ENCODE data around the gene SLCO2A1. TPM values are rescaled to one million over a fixed set of nuclear protein-coding genes. Genes with fewer than 3 reads are reported as not detected.
A peak's percentile ranks its signal among the peaks of the same experiment; 100 is the strongest.

The SLCO2A1 gene
- total and polyA plus RNA-seq, 2 of the 4 experiments (the other 2 are of a cell fraction): under 0.01 to 1.5 TPM

DNA sequence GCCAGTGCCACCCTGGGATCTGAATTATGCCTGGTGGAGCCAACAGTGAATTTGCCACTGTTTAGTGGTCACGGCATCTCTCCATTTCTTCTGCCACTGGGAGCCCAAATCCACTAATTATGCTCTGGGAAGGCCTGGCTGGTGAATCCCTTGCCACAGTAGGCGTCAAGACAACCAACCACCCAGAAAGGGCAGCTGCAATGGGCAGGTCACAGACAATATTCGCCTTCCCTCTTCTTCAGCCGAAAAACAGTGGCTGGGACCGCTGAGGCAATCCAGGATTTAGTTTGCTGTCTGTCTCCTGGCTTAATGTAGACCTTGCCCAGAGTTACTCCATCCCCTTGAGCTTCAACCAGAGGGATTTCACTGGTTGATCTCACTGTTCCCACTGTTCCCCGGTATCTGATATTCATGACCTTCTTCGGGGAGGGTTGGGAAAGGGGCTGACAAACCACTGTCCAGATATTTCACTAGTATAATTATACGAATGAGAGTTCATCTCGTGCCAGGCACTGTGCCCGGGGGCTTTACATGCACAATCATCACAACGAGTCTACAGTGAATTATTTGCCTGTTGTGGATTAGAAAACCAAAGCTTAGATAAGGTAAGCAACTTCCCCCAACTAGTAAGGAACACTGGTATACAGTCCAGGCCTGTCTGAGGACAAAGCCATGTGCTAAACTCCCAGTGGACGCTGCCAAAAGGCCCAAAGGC, 84.2 kb downstream of the SLCO2A1 start:
- Histone ChIP-seq H3K9me3 (ENCODE audit: control insufficient read depth, insufficient read depth, low read length) (no peaks in the 10 kb centered on the region), H3K4me3 (ENCODE audit: insufficient read depth, low read depth, low read length) (no peak overlapping the region), H4K91ac (ENCODE audit: insufficient read depth, low read depth, low read length) (peak overlapping the region; percentile 8; the same call in 1 of the 2 replicates), H2BK20ac (ENCODE audit: low read depth, low read length) (peak overlapping the region; percentile 83), H2AK5ac (ENCODE audit: low read depth, low read length) (peak overlapping the region; percentile 13; the same call in 1 of the 2 replicates), H3K9ac (ENCODE audit: low read depth, low read length) (no peak overlapping the region), H3K27me3 (ENCODE audit: control insufficient read depth, insufficient read depth, low read length) (no peaks in the 10 kb centered on the region), H3K79me1 (ENCODE audit: low read depth in 1 of 2, low read length in 2 of 2) (no peaks in the 10 kb centered on the region; a peak in 1 of 4 replicates), H3K4me1 (ENCODE audit: control insufficient read depth, insufficient read depth, low read length) (peaks cover 21% of the 10 kb centered on the region), H3K36me3 (ENCODE audit: control insufficient read depth, insufficient read depth, low read length) (no peaks in the 10 kb centered on the region), H2BK5ac (ENCODE audit: low read depth, low read length, poor library complexity, severe bottlenecking) (no peak overlapping the region), H3K18ac (ENCODE audit: low read depth, low read length) (peak overlapping the region; percentile 18; the same call in 1 of the 2 replicates), H4K20me1 (ENCODE audit: insufficient read depth, low read length) (peaks cover 10% of the 10 kb centered on the region), H4K8ac (ENCODE audit: low read depth in 2 of 2, low read length in 2 of 2) (peak overlapping the region; percentile 2 to 58; a peak in 2 of 4 replicates), H3K9me1 (ENCODE audit: insufficient read depth, low read length) (peaks cover 28% of the 10 kb centered on the region), H3K4ac (ENCODE audit: low read depth, low read length) (peak overlapping the region; percentile 67), H3K56ac (ENCODE audit: extremely low read depth, insufficient read depth, low read length) (no peak overlapping the region), H2AK9ac (replicated peaks; ENCODE audit: low read depth, low read length, poor library complexity) (peak overlapping the region; percentile 5), H2BK15ac (ENCODE audit: low read depth, low read length) (peak overlapping the region; percentile 63; the same call in 1 of the 3 replicates), H3K27ac (ENCODE audit: insufficient read depth, low read length) (no peak overlapping the region), H2AFZ (replicated peaks; ENCODE audit: low read length, poor library complexity) (no peak overlapping the region), H4K5ac (ENCODE audit: low read depth, low read length) (no peak overlapping the region), H3K23ac (ENCODE audit: low read depth, low read length) (peak overlapping the region; percentile 48; the same call in 1 of the 2 replicates), H3K4me2 (ENCODE audit: low read depth, low read length) (no peak overlapping the region), H2BK120ac (ENCODE audit: low read depth, low read length) (peak overlapping the region; percentile 87), H3K14ac (replicated peaks; ENCODE audit: low read depth, low read length) (peak overlapping the region; percentile 59)
- ChIA-PET POLR2A (ENCODE audit: unreplicated experiment) (no interaction called here), CTCF (interaction anchor here (1.1 kb wide), 1 partner anchor 23 kb away, joined by 3 read pairs; no protein-coding TSS in a partner anchor)
- no TSS peak for BruUV-seq (replicated peaks)
- DNase-seq (no peak), ATAC-seq (ENCODE audit: low read depth) (no peak)
- WGBS, 2 experiments (ENCODE audit: extremely low coverage in 2 of 2, insufficient read length in 1 of 2): 93% methylated on average over 5 of the region's 12 CpGs; no CpG with 5 or more reads in 1 of the 2 experiments
- in situ Hi-C loops (cut with MboI; ENCODE audit: low sequenced_read_pairs) (loop anchor here (25.0 kb wide), 1 partner anchor 1208 kb away; no protein-coding TSS in a partner anchor), intact Hi-C loops (cut with micrococcal nuclease) (no loop called here), dilution Hi-C loops (cut with HindIII; ENCODE audit: low sequenced_read_pairs, unreplicated experiment) (no loop called here)
- TF ChIP-seq MXI1 (IDR thresholded peaks at IDR 0.05; ENCODE audit: borderline replicate concordance, low read depth, low read length) (no peak), RCOR1 (IDR thresholded peaks at IDR 0.05; ENCODE audit: insufficient replicate concordance, low read length) (no peak), MAZ (IDR thresholded peaks at IDR 0.05; ENCODE audit: borderline replicate concordance, low read depth, low read length) (no peak), CHD1 (IDR thresholded peaks at IDR 0.05; ENCODE audit: low read depth, low read length) (no peak), RAD21 (IDR thresholded peaks at IDR 0.05; ENCODE audit: low read length) (no peak), CEBPB (IDR thresholded peaks at IDR 0.05; ENCODE audit: low read depth, low read length) (no peak), NFE2L2 (IDR thresholded peaks at IDR 0.05; ENCODE audit: low read depth, low read length) (no peak), BHLHE40 (IDR thresholded peaks at IDR 0.05; ENCODE audit: low read depth, low read length) (no peak), SMC3 (IDR thresholded peaks at IDR 0.05; ENCODE audit: low read depth, low read length) (no peak), RFX5 (IDR thresholded peaks at IDR 0.05; ENCODE audit: low read depth, low read length) (no peak), POLR2A (IDR thresholded peaks at IDR 0.05; ENCODE audit: low read depth, low read length) (no peak)
- TF ChIP-seq, protein P1, sequence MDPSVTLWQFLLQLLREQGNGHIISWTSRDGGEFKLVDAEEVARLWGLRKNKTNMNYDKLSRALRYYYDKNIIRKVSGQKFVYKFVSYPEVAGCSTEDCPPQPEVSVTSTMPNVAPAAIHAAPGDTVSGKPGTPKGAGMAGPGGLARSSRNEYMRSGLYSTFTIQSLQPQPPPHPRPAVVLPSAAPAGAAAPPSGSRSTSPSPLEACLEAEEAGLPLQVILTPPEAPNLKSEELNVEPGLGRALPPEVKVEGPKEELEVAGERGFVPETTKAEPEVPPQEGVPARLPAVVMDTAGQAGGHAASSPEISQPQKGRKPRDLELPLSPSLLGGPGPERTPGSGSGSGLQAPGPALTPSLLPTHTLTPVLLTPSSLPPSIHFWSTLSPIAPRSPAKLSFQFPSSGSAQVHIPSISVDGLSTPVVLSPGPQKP (IDR thresholded peaks at IDR 0.05; ENCODE audit: borderline replicate concordance, low read depth, low read length): no peak
- TF ChIP-seq, protein P2, sequence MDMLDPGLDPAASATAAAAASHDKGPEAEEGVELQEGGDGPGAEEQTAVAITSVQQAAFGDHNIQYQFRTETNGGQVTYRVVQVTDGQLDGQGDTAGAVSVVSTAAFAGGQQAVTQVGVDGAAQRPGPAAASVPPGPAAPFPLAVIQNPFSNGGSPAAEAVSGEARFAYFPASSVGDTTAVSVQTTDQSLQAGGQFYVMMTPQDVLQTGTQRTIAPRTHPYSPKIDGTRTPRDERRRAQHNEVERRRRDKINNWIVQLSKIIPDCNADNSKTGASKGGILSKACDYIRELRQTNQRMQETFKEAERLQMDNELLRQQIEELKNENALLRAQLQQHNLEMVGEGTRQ (IDR thresholded peaks at IDR 0.05; ENCODE audit: low read depth, low read length): no peak
- TF ChIP-seq, protein P3, sequence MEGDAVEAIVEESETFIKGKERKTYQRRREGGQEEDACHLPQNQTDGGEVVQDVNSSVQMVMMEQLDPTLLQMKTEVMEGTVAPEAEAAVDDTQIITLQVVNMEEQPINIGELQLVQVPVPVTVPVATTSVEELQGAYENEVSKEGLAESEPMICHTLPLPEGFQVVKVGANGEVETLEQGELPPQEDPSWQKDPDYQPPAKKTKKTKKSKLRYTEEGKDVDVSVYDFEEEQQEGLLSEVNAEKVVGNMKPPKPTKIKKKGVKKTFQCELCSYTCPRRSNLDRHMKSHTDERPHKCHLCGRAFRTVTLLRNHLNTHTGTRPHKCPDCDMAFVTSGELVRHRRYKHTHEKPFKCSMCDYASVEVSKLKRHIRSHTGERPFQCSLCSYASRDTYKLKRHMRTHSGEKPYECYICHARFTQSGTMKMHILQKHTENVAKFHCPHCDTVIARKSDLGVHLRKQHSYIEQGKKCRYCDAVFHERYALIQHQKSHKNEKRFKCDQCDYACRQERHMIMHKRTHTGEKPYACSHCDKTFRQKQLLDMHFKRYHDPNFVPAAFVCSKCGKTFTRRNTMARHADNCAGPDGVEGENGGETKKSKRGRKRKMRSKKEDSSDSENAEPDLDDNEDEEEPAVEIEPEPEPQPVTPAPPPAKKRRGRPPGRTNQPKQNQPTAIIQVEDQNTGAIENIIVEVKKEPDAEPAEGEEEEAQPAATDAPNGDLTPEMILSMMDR (conservative IDR thresholded peaks at IDR 0.05; ENCODE audit: low read depth, low read length): no peak
